Pancreas (tissue), 10 donors: ENCODE results near the gene WNT2B. TPM values are rescaled to one million over a fixed set of nuclear protein-coding genes. Genes with fewer than 3 reads are reported as not detected.
A peak's percentile ranks its signal among the peaks of the same experiment; 100 is the strongest.

ENCODE experiments used
- ATAC-seq, 4 donors: fragments of 200-7000 bp; cut with Tn5 transposase; one replicate each; pipeline versions ENCODE4 v1.8.0 to v1.9.1; 2020; ENCODE audit warnings: mild to moderate bottlenecking in 4 of 4, moderate library complexity in 4 of 4
- DNase-seq, 6 donors: peaks; one replicate each; pipeline ENCODE4 v3.0.0-alpha.2; 2020
- FAIRE-seq: peaks from 2 replicates; lab custom pipeline; 2012; peaks lifted over from hg19 to GRCh38; lab: Jason Lieb, UNC
- H3K27ac ChIP-seq, 4 donors: fragments of 200-600 bp; sonication (generic); 1 replicate in 3 of 4; 2 replicates in 1 of 4; pipeline versions ENCODE4 v1.5.0 to v1.8.0; 2020
- H3K27me3 ChIP-seq, 4 donors: fragments of 200-600 bp; one replicate each; pipeline ENCODE4 v1.8.0; 2021
- H3K36me3 ChIP-seq, 3 donors: fragments of 200-600 bp; sonication (generic) in 1 of 3; one replicate each; pipeline versions ENCODE4 v1.5.0 to v1.8.0; 2020 to 2021
- H3K4me1 ChIP-seq, 3 donors: fragments of 200-600 bp; one replicate each; pipeline ENCODE4 v1.8.0; 2021
- H3K4me3 ChIP-seq, 4 donors: fragments of 200-600 bp; sonication (generic) in 2 of 4; one replicate each; pipeline versions ENCODE4 v1.5.0 to v1.8.0; 2020 to 2021
- H3K9me3 ChIP-seq, 4 donors: fragments of 200-600 bp; one replicate each; pipeline ENCODE4 v1.8.0; 2021
- CTCF ChIP-seq, 4 donors: fragments of 200-600 bp; sonication (generic) in 3 of 4; IDR thresholded peaks; one replicate each; pipeline versions ENCODE4 v1.5.0 to v1.8.0; 2021; ENCODE audit warnings: antibody characterized with exemption in 4 of 4
- WGBS, 2 donors: extraction: QIAGEN DNeasy Blood & Tissue Kit; methylation state at CpG; one replicate each; pipeline ENCODE4 v1.1.7; 2013; 5-methylcytosine and 5-hydroxymethylcytosine counted together
- intact Hi-C, 3 donors: fragments of 100-400 bp; cut with DNase I; formaldehyde crosslinking; loops; one replicate each; pipeline versions ENCODE4 v1.11.1 to v1.14.2; 2022
- polyA plus RNA-seq, 2 donors: library from polyadenylated mRNA; stranded (reverse); fragments of 200-250 nt; gene quantifications; one replicate each; pipeline ENCODE4 v1.2.3, GENCODE V29; 2013
- total RNA-seq, 6 donors: library from RNA; stranded (reverse); fragmentation: NEBNext Ultra II Directional in 4 of 6; extraction: Animal tissue kit (Norgen Biotek cat#: 25700) in 4 of 6; gene quantifications; one replicate each; pipeline versions ENCODE4 v1.2.1 to v1.2.4, GENCODE V29; 2021 to 2023
- donor health status: healthy with polysubstance abuse.
- donor health status: DM: no; HTN: no; CAD: no; lungs with moderate emphysema.
- donor health status: DM: no; HTN: no; CAD: no.
- donor health status: control.
- donor health status: control.
- donor health status: Bipolar disorder and iron deficiency.
- donor health status: DM: yes; HTN: yes; CAD: no.
- donor health status: DM: no; HTN: no; CAD: no.
- donor health status: DM: no; HTN: no; CAD: no.
- donor health status: DM: yes; HTN: yes; CAD: no.

WNT2B gene
- total RNA-seq (1 to 10 TPM in 4 of 6 donors, under 1 TPM in 2; 0.79 to 2.7 (median 1.6) TPM), polyA plus RNA-seq (1 to 10 TPM in 1 of 2 donors, under 1 TPM in 1; 0.84 to 1.6 TPM)

DNA sequence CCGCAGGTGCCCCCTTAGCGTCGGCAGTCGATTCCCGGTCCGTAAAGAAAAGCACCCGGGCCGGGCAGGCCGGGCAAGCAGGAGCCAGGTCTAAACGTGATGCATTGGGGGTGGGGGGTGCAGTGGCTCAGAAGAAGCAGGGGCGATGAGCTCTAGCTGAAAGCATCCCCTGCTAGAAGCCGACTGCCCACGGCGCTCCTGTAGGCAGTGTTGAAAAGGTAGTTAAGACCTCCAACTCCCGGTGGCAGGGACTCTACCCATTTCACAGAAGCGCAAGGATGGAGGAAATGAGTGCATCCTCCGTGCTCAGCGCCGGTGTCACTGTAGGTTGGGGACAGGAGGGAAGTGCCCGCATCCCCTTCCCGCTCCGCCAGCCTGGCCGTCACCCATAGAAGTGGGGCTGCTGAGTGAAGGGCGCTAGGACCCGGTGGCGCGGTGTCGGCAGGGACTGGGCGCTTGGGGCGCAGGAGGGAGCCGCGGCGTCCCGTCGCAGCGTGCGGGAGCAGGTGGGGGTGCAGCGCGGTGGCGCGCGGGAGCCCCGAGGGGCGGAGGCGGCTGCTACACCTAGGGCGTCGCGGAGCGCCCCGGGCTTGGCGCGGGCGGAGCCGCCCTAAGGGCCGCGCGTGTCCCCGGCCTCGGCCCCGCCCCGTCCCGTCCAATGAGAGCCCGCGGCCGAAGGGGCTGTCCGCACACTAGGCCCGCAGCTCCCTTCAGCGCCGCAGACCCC, at the start of gene WNT2B:
Gene WNT2B, plus strand, starts transcription at position 688 of the 727 bp plus-strand sequence. CDS start 298 bp downstream, outside the sequence.
- Histone ChIP-seq H3K27ac (no peak within 1 kb of the TSS), H3K27me3 (no peaks in the 10 kb centered on the region), H3K4me1 (peaks cover 0 to 8% (median 5%) of the 10 kb centered on the region in 3 donors), H3K9me3 (no peaks in the 10 kb centered on the region), H3K4me3 (peak within 1 kb of the TSS; percentile 31 to 65 (median 44)), H3K36me3 (no peaks in the 10 kb centered on the region)
- peak in 5 of 6 donors; percentile 24 to 72 (median 47) for DNase-seq
- ATAC-seq: peak; percentile 61 to 80 (median 74)
- no peak for TF ChIP-seq CTCF (IDR thresholded peaks at IDR 0.05)
- WGBS, 2 donors: 1 to 2% methylated on average over 39 to 69 of the region's 69 CpGs
- FAIRE-seq: no peak
- intact Hi-C loops: loop anchor here in 2 of 3 donors (5.0 to 10.0 kb wide), 2 partner anchors 196 to 199 kb away; partner anchors contain the start of gene RHOC (in 2 of the 2)

DNA sequence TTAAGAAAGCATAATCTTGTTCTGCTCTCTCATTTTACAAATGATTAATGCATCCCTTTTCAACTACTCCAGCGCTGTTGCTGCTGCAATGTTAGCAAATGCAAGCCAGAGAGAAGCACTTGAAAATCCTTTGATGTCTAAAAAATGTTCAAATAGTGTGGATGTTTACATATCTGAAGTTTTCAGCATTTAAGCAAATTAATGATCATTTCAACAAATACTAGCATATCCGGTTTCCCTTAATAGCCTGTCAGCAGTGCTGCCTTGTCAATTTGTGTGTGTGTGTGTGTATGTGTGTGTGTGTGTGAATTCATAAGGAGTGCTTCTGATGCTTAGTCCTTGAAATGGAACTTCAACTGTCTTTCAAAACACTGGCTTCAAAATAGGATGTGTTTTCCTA, 48.1 kb upstream of the WNT2B start:
- Histone ChIP-seq H3K27ac (no peak overlapping the region), H3K4me3 (no peak overlapping the region), H3K27me3 (no peaks in the 10 kb centered on the region), H3K4me1 (no peaks in the 10 kb centered on the region), H3K9me3 (no peaks in the 10 kb centered on the region), H3K36me3 (peaks cover 0 to 8% (median 7%) of the 10 kb centered on the region in 3 donors)
- no peak for TF ChIP-seq CTCF (IDR thresholded peaks at IDR 0.05)
- no peak for FAIRE-seq
- ATAC-seq: peak in 1 of 4 donors; percentile 26
- intact Hi-C loops: no loop called here
- WGBS, 2 donors: 63 to 70% methylated on average over 2 of the region's 2 CpGs
- DNase-seq: no peak

- FAIRE-seq: no peak
- DNase-seq: no peak
- no peaks in the 10 kb centered on the region for H3K9me3 ChIP-seq
- H3K27ac ChIP-seq: no peak overlapping the region
- WGBS, 2 donors: 67 to 69% methylated on average over 3 of the region's 3 CpGs
- no peak for ATAC-seq
- H3K4me1 ChIP-seq: no peaks in the 10 kb centered on the region
- H3K27me3 ChIP-seq: no peaks in the 10 kb centered on the region
- peaks cover 0 to 5% (median 3%) of the 10 kb centered on the region in 3 donors for H3K36me3 ChIP-seq
- no peak overlapping the region for H3K4me3 ChIP-seq
- TF ChIP-seq CTCF (IDR thresholded peaks at IDR 0.05): no peak
- intact Hi-C loops: no loop called here
These were observed 47.4 kb upstream of the WNT2B start for GRCh38 chr1:112461200-112461871.

GRCh38 chr1:112462953-112463279, 45.8 kb upstream of the WNT2B start:
- TF ChIP-seq CTCF (IDR thresholded peaks at IDR 0.05): no peak
- no peak for DNase-seq
- H3K4me1 ChIP-seq: no peaks in the 10 kb centered on the region
- FAIRE-seq: no peak
- no peaks in the 10 kb centered on the region for H3K27me3 ChIP-seq
- ATAC-seq: no peak
- no peak overlapping the region for H3K27ac ChIP-seq
- no peaks in the 10 kb centered on the region for H3K9me3 ChIP-seq
- no peak overlapping the region for H3K4me3 ChIP-seq
- H3K36me3 ChIP-seq: no peaks in the 10 kb centered on the region
- 76 to 82% methylated on average over 1 of the region's 1 CpG for WGBS, 2 donors
- intact Hi-C loops: no loop called here
